ENCODE measurements around the gene ANAPC2.

ANAPC2 gene

GRCh38 chr9:137227054-137227852, 38.9 kb upstream of the ANAPC2 start, which contains the start of gene RNF224:
Gene RNF224, plus strand, starts transcription at chr9:137227502. Its CDS starts 834 bp downstream, at chr9:137228336.
- peak; percentile 27 to 68 for DNase-seq

DNA sequence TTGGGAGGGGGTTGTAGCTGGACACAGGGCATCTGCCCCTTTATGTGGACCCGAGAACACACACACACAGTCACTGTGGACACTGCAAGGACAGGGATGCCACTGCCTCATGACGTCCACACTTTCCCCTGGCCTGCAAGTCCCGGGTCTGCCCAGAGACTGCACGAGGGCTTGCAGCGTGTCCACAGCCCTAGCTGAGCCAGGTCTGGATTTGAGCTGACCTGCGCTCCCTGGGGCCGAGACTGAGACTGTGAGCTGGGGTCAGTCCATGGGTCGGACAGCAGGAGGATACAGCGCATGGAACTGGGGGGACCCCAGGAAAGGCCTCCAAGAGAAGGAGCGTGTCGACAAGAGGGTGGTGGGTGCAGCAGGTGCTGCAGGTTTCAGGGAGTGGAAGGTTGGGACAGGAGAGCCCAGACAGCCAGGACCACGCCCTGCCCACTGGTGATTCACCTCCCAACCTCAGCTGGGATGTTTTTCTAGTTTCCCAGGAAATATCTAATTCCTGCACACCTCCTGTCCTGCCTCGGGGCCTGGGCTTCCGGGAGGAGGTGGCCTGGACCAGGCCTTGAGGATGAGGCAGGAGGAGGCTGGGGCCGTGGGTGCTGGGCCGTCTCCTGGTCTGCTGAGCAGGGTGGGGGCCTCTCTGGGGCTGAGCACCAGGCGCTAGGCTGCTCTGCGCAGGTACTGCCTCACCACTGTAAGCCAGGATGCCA, 38.1 kb upstream of the ANAPC2 start:
- DNase-seq: no peak

DNA sequence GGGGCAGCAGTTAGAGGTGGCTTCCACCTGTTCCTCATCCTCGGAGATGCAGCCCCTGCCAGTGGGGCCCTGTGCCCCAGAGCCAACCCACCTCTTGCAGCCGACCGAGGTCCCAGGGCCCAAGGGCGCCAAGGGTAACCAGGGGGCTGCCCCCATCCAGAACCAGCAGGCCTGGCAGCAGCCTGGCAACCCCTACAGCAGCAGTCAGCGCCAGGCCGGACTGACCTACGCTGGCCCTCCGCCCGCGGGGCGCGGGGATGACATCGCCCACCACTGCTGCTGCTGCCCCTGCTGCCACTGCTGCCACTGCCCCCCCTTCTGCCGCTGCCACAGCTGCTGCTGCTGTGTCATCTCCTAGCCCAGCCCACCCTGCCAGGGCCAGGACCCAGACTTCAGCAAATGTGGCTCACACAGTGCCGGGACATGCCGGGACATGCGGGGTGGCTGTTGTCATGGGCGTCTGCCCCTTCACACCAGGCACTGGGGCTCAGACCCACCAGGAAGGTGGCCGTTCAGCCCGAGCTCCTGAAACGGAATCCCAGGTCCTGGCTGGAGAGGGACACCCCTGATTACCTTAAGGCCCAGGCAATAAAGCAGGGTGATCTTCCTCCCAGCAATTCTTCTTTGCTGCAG, 37.5 kb upstream of the ANAPC2 start:
- no peak for DNase-seq

- no peak for DNase-seq
These were observed 36.7 kb upstream of the ANAPC2 start, which contains the start of gene CYSRT1 for GRCh38 chr9:137224830-137225694. Gene CYSRT1, plus strand, starts transcription at chr9:137225174. Its CDS starts 448 bp downstream, at chr9:137225622.

- peak; percentile 85 to 97 for DNase-seq
These were observed 35.0 kb upstream of the ANAPC2 start for GRCh38 chr9:137223078-137223970.

DNA sequence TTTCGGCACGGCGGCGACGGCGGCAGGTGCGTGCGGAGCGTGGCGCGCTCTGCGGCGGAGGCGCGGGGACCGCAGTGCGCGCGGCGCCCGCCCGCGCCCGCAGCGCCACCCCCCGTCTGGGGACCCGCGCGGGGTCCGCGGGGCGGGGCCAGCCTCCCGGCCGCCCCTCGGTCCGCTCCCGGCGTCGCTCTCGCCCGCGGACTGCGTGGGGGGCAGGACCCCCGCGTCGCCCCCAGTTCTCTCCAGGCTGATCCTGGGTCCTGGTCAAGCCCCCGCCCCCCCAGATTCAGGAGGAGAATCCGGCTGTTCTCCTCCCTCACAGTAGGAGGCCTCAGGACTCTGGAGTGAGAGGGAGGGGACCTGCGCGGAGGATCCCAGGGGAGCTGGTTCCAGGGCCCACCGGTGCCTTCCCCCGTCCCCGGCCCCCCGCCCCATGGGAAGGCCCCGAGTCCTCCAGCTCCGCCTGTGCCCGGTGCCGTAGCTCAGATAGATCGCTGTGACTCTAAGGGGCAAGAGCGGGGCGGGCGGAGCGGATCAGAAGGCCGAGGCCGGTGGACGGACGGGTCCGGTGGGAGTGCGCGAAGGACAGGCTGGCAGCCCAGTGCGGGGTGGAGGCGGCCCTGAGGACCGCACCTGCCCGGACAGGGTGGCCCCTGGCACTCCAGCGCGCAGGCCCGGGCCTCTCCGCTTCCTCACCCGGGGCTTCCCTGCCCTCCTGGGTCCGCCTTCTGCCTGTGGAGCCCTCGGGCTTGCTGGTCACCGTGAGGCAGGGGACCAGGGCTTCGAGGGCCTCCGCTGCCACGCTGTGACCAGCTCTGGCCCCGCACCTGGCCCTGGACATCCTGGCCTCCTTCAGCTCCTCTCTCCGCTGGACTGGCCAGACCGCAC, 34.1 kb upstream of the ANAPC2 start, which contains the start of gene RNF208:
TSS of gene RNF208 (minus strand) at position 51 of the 888 bp plus-strand sequence. CDS start 1,028 bp downstream, outside the sequence.
- no peak for DNase-seq

DNA sequence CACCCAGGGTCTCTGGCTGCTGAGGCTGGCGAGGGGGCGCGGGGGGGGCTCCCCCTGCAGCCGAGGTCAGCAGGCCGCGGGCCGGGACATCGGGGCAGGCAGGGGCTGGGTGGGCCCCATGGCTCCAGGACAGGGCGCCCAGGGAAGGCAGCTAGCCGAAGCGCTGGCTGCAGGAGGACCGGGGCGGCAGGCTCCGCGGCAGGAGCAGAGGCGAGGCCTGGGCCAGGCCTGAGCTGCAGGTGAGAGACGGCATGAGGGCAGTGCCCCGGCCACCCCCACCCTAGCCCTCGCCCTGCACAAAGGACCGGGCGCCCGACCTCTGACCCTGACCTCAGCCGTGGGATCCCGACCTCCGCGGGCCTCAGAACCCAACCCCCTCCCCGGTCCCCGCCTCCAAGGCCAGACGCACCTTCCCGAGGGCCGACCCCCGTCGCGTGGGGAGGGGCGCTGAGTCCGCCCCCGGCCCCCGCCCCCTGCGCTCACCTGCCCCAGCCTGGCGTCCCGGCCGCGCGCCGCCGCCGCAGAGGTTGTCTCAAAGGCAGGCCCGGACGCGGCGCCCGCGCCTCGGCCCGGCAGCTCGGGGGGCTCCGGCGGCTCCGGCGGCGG, 33.2 kb upstream of the ANAPC2 start:
- DNase-seq: no peak

- no peak for DNase-seq
These were observed 32.7 kb upstream of the ANAPC2 start for GRCh38 chr9:137221095-137221505.

DNA sequence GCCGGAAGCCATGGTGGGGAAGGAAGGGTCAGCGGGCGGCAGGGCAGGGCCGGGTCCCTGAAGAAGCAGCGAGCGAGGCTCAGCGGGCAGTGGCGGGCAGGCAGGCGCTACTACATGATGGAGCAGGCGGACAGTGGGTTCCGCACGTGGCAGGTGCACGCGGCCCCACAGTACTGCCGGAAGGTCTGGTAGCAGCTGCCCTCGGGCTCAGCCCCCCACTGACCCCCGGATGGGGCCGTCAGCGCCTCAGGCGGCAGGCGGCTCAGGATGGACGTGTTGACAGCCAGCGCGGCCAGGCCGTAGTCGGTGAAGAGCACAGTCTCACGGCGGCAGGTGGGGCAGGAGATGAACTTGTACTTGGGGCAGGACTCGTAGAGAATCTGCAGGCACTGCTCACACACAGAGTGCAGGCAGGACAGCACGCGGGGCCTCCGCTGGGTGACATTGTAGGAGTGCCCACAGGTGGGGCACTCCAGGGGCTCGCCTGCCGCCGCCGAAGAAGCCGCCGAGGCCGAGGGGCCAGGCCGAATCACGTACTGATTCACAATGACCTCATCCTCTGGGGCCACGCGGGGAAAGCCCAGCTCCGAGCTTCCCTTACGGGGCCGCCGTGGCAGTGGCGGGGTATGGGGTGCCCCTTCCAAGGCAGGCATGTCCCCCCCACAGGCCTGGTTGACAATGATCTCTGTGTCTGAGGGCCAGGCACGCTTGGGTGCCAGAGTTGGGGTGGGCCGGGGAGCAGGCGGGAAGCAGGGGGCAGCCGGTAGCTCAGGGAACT, 32.1 kb upstream of the ANAPC2 start:
- no peak for DNase-seq

DNA sequence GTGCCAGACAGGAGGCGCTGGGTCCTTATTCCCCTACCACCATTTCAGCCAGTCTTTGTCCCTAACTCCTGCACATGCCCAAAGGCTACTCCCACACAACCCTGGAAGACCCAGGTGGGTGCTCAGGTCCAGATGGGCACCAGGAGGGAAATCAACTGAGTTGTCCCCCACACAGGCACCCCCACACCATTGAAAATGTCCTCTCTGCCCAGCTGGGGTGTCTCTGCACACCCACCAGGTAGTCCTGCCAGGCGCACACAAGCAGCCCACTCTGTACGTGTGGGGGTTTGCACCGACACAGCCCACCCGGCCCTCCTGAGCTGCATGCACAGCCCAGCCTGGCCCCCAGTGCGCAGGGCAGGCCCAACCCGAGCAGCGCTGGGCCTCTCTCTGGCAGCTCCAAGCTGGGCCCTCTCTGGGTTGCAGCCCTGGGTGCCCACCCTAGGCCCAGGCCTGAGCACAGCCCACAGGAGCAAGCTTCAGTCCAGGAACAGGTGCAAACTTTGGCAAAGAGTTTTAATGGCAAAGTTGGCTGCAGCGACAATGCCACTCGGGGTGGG, 31.5 kb upstream of the ANAPC2 start:
- DNase-seq: no peak

- no peak for DNase-seq
These were observed 30.5 kb upstream of the ANAPC2 start for GRCh38 chr9:137218754-137219271.

- no peak for DNase-seq
These were observed 29.9 kb upstream of the ANAPC2 start for GRCh38 chr9:137218212-137218753.

GRCh38 chr9:137217276-137218211, 29.2 kb upstream of the ANAPC2 start:
- DNase-seq: no peak

GRCh38 chr9:137216188-137216965, 28.0 kb upstream of the ANAPC2 start:
- DNase-seq: no peak

GRCh38 chr9:137215196-137215986, 27.0 kb upstream of the ANAPC2 start:
- no peak for DNase-seq
